Neutrophil (primary cell): Measurements from ENCODE around the gene ITGA2.

ENCODE experiments used
- H3K27ac ChIP-seq: fragments of 200-600 bp; sonication (generic); 2 replicates; pipeline ENCODE4 v1.5.1; 2016; ENCODE audit warnings: mild to moderate bottlenecking, moderate library complexity
- H3K27me3 ChIP-seq: fragments of 200-600 bp; sonication (generic); 2 replicates; pipeline ENCODE4 v1.6.0; 2016; ENCODE audit warnings: mild to moderate bottlenecking
- H3K36me3 ChIP-seq: fragments of 200-600 bp; sonication (generic); 2 replicates; pipeline ENCODE4 v1.5.1; 2017
- H3K4me1 ChIP-seq, 2 experiments: fragments of 200-600 bp in 1 of 2; sonication (generic) in 1 of 2; 1 replicate in 1 of 2; 2 replicates in 1 of 2; pipeline versions ENCODE4 v1.5.1 to v1.6.1; 2013 to 2016; ENCODE audit warnings: low read depth in 1 of 2, low read length in 1 of 2, mild to moderate bottlenecking in 1 of 2, moderate library complexity in 1 of 2; ENCODE audit not compliant: control insufficient read depth in 1 of 2, insufficient read depth in 1 of 2
- H3K4me3 ChIP-seq, 2 experiments: fragments of 200-600 bp in 1 of 2; sonication (generic) in 1 of 2; 1 replicate in 1 of 2; 2 replicates in 1 of 2; pipeline ENCODE4 v1.5.1; 2013 to 2016; ENCODE audit warnings: low read depth in 1 of 2, low read length in 1 of 2, mild to moderate bottlenecking in 1 of 2, moderate library complexity in 1 of 2
- H3K9me3 ChIP-seq: fragments of 200-600 bp; sonication (generic); 2 replicates; pipeline ENCODE4 v1.5.1; 2016
- CTCF ChIP-seq: fragments of 200-600 bp; sonication (generic); IDR thresholded peaks from 2 replicates; pipeline ENCODE4 v1.5.1; 2016; ENCODE audit warnings: antibody characterized with exemption

The ITGA2 gene

GRCh38 chr5:53118879-53119278, 129.7 kb downstream of the ITGA2 start:
- Histone ChIP-seq H3K36me3 (no peaks in the 10 kb centered on the region), H3K9me3 (no peaks in the 10 kb centered on the region), H3K4me3 (no peak overlapping the region), H3K27me3 (peaks cover 5% of the 10 kb centered on the region), H3K27ac (no peak overlapping the region), H3K4me1 (no peaks in the 10 kb centered on the region)
- no peak for TF ChIP-seq CTCF

GRCh38 chr5:53120165-53120564, 131.0 kb downstream of the ITGA2 start:
- H3K4me1 ChIP-seq: no peaks in the 10 kb centered on the region
- no peaks in the 10 kb centered on the region for H3K36me3 ChIP-seq
- no peaks in the 10 kb centered on the region for H3K9me3 ChIP-seq
- no peak for TF ChIP-seq CTCF
- H3K27me3 ChIP-seq: peaks cover 5% of the 10 kb centered on the region
- no peak overlapping the region for H3K4me3 ChIP-seq
- H3K27ac ChIP-seq: no peak overlapping the region

- H3K4me3 ChIP-seq: no peak overlapping the region
- H3K4me1 ChIP-seq: no peaks in the 10 kb centered on the region
- no peaks in the 10 kb centered on the region for H3K36me3 ChIP-seq
- H3K27me3 ChIP-seq: peaks cover 5% of the 10 kb centered on the region
- no peak for TF ChIP-seq CTCF
- no peaks in the 10 kb centered on the region for H3K9me3 ChIP-seq
- no peak overlapping the region for H3K27ac ChIP-seq
Measured at GRCh38 chr5:53123702-53124101, 134.6 kb downstream of the ITGA2 start.

- no peaks in the 10 kb centered on the region for H3K36me3 ChIP-seq
- no peak overlapping the region for H3K4me3 ChIP-seq
- peaks cover 5% of the 10 kb centered on the region for H3K27me3 ChIP-seq
- H3K4me1 ChIP-seq: no peaks in the 10 kb centered on the region
- no peak overlapping the region for H3K27ac ChIP-seq
- no peak for TF ChIP-seq CTCF
- no peaks in the 10 kb centered on the region for H3K9me3 ChIP-seq
Measured at GRCh38 chr5:53126521-53126920, 137.4 kb downstream of the ITGA2 start.

GRCh38 chr5:53127107-53127506, 138.0 kb downstream of the ITGA2 start:
- Histone ChIP-seq H3K4me1 (no peaks in the 10 kb centered on the region), H3K27me3 (peaks cover 5% of the 10 kb centered on the region), H3K27ac (no peak overlapping the region), H3K36me3 (no peaks in the 10 kb centered on the region), H3K9me3 (no peaks in the 10 kb centered on the region), H3K4me3 (no peak overlapping the region)
- no peak for TF ChIP-seq CTCF

GRCh38 chr5:53128481-53128880, 139.3 kb downstream of the ITGA2 start:
- no peaks in the 10 kb centered on the region for H3K4me1 ChIP-seq
- no peak for TF ChIP-seq CTCF

More at GRCh38 chr5:53128481-53128880, 139.3 kb downstream of the ITGA2 start:
- Histone ChIP-seq H3K4me3 (no peak overlapping the region), H3K27ac (no peak overlapping the region), H3K27me3 (no peaks in the 10 kb centered on the region), H3K9me3 (no peaks in the 10 kb centered on the region), H3K36me3 (no peaks in the 10 kb centered on the region)
